Measurements from ENCODE around the gene CBX2.
A peak's percentile ranks its signal among the peaks of the same experiment; 100 is the strongest.

Gene CBX2

DNA sequence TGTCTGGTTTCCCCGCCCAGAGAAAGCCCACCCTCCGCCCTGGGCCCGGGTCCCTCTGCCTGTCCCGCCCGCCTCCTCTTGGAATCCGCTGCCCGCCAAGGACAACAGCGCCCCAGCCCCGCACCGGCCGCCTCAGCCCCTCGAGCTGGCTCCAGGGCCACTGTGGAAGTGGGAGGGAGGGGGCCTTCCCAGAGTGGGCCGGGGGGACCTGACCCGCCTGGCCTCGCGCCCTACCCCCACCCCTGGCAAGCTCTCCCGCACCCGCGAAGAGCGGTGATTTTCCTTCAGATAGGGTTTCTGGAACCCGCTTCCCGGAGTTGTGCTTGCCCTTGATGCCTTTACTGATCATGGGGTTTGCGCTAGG is 21.2 kb downstream of the CBX2 start:
- FAIRE-seq (no peak), DNase-seq (ENCODE audit: low spot score) (no peak)

DNA sequence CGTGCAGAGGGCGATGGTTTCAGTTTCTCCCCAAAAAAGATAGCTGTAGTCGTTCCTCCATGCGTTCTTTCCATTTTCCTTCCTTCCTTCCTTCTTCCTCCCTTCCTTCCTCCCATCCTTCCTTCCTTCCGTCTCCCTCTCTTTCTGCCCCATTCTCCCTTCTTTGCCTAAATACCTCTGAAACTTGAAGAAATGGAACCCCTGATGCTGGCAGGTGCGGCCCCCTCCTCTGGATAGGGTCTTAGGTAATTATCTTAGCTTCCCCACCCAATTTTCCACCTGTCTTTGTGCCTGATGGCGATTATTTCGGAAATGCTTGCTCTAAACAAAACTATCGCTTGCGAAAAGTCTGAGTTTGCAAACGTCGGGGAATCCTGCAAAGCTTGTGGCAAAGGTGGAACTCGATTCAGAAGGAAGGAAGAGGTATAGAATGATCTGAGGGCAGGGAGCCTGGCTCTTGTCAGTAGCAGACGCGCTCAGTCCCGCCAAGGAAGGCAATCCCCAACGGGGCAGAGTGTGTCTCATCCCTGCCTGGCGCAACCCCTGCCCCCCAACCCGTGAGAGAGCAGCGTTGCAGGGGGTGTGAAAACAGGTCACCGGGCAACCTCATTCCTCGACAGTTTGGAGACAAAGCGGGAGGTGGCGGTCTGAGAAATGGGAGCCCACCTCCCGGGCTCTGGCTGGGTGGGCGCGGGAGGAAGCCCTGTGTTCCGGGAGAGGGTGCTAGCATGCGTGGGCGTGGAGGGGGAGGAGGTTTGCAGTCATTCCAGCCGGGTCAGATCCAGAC is 21.8 kb downstream of the CBX2 start:
- FAIRE-seq = peak; percentile 74
- no peak for DNase-seq (ENCODE audit: low spot score)

DNA sequence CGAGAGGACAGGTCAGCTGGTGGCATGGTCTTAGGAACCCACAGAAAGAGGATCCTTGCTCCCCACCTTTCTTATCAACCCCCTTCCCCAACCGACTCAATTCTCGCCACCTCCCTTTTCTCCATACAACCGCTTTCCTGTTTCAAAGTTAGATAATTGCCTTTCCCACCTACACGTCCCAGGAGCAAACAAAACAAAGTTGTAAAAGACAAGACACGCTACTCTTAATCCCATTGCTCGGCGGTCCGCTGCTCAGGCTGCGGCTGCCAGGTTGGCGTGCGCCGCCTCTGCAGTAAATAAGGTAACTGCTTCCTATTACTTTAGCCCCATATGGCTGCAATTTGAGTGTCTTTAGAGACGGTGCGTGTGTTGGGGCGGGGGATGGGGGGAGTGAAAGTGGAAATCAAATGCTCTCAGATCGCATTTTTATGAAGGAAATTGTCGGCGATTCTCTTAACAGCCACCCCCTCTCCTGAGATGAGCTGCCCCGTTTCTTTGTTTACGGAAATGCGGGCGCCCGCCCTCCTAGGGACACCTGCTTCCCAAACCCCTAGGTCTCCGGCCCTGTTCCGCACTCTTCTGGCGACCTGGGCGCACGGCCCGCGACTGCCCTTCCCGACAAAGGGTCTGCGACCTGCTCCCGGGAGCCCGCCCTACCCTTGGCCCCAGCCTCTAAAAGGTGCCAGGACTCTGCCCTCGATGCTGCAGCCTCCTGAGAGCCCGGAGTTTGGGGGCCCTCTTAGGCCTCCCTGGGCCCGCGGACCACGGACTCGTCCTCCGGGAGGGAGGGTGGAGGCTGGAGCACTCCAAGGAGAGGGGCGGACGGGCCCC is 22.6 kb downstream of the CBX2 start:
- FAIRE-seq = no peak

DNA sequence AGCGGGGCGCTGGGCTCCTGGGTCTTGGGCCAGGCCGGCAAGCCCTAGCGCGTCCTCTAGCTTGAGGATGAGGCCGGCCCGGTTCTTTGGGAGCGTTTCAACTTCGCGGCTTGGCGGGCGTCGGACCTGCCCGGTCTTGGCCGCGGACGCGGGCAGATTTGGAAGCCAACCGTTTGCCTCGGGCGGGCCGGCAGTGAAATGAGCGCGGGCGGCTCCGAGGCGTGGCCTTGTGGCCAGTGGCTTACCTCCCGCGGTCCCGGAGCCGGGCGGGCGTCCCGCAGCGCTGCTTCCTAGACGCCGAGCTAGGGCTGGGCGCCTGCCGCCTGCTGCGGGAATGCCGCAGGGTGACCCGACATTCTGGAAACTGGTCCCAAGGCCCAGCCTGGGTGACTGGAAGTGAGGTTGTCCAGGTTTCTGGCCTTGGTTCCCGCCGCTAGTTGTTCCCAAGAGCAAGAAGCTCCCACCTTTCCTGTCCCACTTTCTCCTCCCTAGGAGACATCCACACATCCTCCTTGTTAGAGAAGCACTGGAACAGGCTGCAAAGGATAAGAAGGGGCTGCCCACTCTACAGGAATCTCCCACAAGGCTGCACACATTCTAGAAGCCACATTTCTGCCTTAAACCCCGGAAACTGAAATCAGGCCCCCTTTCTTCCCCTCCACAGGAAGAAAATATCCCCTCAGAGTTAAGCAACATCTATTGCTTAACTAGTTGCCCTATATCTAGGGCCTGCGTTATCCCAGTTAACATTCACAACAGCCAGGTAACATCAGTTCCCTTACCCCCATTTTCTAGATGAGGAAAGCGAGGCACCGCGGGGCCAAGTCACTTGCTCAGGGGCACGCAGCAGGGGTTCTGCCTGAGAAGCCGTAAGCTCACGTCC is 23.4 kb downstream of the CBX2 start:
- FAIRE-seq (no peak), DNase-seq (ENCODE audit: low spot score) (peak; percentile 36)

More for the DNA sequence above, 22.6 kb downstream of the CBX2 start:
- peak; percentile 69 for DNase-seq (ENCODE audit: low spot score)

DNA sequence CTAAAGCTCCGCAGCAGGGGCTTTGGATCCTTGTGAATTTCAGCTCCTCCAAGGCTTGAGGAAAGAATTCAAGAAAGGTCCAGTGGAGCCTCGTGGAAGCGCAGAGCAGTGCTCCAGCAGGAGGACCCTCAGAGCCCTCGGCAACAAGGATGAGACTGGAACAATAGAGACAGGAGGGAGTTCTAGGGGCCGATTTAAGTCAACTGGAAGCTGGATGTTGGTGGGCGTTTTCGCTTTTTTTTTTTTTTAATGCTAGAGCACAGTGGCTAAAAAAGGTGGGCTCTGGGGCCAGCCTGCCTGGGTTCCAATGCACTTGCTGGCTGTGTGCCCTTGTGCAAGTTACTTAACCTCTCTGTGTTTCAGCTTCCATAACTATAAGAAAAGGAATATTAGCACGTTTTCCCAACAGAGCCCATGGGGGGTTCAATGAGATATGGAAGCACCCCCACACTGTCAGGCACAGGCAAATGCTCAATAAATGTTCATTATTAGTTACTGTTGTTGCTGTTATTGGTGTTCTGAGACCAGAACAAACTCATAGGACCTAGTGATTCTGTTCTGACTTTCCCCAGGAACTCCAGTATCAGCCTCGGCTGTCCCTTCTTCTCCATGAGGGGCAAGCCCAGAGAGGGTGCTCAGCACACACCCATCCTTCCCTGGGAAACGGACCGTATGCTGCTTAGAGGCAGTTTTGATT is 24.2 kb downstream of the CBX2 start:
- no peak for DNase-seq (ENCODE audit: low spot score)
- no peak for FAIRE-seq

DNA sequence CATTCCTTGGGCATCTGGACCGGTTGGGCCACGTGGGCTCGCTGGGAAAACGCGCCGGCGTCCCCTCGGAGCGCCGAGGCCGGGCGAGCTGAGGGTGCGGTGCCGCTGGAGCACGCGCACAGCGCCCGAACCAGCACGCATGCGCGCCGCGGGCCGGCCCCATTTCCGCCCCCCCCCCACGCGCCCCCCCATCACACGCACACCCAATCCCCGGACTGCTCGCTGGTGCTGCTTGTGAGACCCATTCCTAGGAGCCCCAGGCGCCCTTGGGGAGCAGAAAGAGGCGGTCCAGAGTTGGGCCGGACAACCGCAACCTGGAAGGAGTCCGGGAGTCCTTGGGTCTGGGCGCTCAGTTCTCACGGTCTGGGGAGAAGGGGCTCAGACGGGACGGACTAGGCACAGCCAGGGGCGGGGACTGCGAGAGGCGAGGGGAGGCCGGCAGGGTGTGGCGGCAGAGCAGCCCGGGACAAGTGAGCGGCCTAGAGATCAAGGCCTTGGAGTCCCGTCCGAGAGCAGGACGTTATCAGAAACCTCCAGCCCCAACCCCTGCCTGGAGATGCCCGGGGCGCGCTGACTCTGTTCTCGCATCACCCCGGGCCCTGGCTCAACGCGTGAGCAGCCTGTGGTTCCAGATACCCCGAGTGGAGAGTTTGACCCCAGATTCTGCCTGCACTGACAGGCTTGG is 24.9 kb downstream of the CBX2 start:
- FAIRE-seq (no peak), DNase-seq (ENCODE audit: low spot score) (no peak)

DNA sequence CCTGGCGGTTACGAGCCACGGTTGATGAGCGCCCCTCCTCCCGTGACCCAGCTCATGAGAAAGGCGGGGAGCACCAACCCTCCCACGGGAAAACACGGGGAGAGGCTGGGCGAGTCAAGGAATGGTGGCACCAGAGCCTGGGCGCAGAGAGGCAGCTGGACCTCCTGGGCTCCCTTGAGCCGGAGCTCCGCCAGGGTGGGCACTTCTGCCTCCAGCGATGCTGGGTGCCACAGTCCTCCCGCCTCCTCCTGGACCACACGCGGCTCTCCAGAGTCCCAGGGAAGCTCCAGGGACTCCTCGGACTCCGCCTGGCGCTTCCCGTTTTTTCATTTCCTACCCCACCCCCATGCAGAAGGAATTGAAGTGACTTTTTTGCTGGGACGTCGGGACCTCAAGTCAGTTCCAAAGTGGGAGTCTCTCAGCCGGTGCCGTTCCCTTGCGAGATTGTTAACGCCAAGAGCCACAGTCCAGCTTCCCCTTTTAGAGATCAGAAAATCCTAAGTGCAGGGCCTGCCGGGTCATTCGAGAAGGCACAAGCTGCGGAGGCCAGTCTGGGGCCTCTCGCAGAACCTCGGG is 25.6 kb downstream of the CBX2 start:
- FAIRE-seq = no peak
- DNase-seq (ENCODE audit: low spot score) = no peak

DNA sequence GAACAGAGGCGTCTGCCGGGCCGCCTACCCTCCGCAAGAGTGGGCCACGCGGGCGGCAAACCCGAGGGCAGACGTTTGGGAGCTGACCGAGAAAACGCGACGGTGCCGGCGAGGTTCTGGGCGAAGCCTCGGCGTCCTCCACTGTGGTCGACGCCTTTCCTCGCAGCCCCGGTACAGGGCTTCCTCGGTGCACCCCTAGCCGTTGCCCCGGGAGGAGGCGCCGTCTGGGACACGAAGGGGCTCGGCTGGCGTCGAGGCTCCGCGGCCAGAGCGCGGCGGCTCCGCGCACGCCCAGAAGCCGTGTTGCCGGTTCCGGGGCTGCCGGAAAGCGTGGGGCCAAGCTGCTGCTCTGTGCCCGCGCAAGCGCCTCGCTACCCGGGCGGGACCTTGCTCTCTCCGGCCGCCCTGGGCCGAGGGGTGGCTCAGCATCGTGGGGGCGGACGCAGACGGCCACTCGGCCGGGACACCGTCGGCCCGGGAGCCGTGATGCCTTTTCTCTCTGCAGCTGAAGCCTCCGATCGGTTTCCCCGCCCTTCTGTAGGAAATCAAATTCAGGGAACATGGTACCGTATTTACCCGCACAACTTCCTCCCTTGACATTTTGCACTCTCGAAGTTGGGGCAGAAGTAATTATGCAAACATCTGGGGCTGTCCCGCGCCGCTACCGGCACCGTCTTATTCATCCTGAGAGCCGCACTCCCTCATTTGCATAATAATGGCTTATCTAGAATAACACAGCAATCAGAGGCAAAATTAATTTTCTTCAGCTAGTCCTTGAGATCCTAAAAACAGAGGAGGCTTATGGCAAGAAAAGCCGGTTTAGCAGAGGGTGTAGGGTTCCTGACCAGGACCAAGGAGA is 26.3 kb downstream of the CBX2 start:
- no peak for FAIRE-seq
- DNase-seq (ENCODE audit: low spot score) = no peak

DNA sequence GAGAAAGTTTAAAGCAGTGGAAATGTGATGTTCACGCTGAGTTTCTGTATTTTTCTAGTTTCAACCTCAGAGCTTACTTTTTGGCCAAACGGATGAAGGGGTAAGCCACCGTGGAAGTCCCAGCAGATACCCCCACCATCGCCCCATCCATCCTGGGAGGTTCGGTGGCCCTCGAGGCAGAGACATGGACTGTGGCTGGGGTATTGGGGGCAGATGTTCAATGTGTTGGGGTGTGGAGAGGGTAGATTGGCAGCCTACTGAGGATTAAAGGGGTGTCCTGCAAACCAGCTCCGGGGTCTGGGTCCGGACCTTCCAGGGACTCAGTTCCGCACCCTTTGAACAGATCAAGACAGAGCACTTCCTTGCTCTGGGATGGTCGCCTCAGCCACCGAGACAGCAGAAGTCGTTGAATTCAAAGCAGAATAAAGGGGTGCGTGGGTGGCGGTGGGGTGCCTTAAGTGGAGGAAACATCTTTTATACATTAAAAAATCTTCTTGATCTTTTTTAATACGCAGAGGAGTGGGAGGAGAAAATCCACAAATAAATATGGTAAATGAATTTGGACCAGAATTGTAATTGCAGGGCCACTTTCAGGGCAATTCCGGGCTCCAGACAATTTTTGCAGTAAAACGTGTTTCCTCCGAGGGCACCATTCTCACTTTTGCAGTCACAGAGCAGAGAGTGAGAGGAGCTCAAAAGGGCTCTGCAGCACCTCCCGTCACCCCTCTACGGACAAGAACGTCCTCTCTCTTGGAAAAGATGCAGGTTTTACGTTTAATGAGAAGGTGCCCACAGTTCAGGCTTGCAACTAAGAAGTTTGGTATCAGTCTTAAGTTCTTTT is 27.1 kb downstream of the CBX2 start:
- DNase-seq (ENCODE audit: low spot score) (no peak), FAIRE-seq (no peak)

DNA sequence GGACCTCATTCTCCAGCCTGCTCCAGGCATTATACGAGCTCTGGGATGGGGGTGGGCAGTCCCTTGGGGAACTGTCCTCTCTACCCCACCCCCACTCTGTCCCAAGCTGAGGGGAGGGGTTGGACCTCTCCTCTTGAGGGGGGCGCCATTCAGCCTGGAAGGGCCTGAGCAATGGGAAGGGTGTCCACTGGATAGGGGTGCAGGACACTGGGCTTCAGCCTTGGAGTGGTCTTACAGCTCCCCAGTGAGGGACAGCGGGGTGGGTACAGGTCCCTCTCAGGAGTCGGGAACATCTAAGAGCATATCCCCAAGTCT is 28.5 kb downstream of the CBX2 start:
- FAIRE-seq (no peak), DNase-seq (ENCODE audit: low spot score) (no peak)

DNA sequence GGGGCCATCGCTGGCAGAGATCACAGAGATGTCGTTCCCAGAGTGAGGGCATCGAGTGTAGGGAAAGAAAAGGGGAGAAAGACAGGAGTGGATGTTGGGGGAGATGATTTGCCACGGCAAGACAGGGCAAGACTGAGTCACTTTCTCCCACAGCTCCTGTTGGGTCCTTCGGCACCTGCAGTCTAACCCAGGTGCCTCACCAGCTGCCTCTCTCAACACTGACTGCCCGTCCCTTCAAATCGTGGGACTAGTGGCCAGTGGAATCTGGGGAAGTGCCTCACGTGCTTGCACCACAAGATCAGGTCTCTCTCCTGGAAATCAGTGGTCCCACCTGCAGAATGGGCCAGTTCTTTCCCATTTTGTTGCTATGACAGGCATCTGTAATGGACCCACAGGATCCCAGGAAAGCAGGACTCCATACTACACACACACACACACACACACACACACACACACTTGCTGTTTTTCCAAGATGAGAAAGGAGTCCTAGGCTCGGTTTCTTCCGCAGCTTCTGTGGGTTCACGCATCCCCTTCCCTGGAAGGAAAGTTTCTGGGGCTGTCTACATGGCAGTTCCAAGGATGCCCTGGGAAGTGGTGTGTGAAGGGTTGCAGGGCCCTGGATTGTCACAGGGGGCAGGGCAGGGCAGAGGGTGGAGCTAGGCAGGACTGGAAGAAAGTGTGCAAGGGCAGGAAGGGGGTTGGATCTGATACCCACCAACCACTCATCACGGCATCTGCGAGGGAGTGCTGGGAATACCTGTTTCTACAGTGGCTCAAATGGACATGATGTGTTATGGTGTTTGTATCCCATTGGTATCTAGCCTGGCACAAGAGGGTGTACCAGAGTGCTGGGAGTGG is 29.1 kb downstream of the CBX2 start:
- peak; percentile 27 for FAIRE-seq
- DNase-seq (ENCODE audit: low spot score) = no peak

DNA sequence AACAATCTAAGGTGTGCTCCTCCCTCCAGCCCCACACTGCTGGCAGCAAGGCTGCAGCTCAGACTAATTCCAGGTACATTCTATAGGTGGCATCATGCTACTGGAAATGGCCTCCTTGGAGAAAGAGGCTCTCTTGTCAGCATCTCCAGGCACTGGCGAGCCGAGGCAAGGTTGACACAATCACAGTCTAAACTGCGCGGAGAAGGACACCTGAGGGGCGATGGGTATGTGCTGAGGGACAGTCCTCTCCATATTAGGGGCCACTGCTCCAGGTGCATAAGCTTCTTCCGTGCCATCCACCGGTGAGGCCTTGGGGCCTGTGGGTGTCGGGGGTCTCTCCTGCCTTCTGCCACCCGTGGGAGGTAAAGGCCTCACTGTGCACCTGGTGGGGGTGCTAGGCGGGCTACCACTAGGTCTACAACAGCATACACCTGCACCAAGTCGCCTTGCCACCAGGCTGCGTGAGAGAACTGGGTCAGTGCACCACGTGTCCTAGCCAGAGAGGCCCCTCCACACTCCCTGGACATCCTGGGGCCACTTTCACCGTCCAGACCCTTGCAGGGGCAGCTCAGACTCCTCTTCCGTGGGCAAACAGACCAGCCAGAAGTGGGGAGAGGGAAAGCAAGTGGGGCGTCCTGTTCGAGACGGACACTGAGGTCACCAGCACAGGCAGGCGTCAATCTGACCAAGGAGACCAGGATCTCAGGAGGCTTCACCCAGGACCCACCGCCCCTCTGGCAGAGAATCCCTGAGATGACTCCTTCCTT is 31.0 kb downstream of the CBX2 start:
- peak; percentile 46 for DNase-seq (ENCODE audit: low spot score)
- FAIRE-seq = peak; percentile 48

DNA sequence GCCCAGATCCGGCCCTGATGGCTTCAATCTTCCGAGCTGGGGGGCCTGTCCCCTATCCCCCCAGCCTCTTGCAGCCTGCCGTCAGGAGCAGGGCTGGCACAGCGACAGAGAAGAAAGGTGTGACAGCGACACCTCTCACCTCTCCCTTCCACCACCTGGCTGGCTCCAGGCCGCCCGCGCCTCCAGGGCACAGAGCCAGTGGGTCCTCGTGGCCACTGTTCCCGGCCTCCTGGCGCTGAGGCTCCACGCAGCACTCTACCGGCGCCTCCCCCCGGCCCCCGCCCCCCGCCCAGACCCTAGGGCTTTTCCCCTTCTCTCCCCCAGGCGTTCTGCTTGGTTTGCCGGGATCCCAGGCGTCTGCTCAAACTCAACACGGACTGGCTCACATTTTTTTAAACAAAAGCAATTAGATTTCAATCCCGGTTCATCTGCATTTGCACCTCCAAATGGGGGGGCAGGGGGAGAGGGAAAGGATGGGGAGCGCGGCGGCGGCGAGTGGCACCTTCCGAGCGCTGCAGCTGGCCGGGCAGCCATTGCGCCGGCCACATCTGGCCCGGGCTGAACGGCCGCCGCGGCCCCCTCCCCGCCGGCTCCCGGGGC is 31.7 kb downstream of the CBX2 start:
- no peak for DNase-seq (ENCODE audit: low spot score)
- no peak for FAIRE-seq

DNA sequence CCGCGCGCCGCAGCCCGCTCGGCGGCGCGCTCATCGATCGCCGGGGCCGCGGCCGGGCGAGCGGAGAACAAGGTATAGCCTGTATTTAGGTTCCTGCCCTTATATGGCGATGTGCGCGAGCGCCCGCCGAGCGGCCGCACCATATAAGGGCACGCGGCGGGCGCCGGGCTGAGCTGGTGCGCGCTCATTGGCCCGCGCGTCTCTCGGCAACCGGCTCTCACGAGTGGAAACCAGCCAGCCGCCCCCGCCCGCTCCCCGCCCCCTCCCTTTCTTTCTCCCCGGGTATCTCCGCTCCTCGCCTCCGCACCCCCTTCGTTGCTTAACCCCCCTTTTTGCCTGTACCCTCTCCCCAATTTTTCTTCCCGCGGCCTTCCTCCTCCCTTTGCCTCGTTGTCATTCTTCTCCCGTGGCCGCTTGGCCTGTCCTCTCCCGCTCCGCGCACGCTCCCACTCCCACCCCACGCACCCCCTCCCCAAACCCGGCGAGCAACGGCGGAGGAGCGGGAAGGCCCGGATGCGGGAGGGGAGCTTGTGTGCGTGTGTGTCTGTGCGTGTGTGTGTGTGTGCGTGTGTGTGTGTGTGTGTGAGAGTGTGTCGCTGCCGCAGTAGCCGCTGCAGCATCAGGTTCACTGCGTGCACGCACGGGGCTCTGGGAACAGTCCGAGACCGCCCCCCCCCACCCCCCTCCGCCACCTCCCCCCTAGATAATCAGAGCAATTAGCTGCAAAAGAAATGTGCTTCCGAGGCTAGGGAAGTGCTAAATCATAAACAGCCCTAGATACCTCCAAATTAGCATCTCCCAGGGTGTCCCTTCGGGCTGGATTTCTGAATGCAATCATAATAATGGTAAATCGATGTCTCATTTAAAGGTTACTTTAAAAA is 32.4 kb downstream of the CBX2 start:
- DNase-seq (ENCODE audit: low spot score) (no peak), FAIRE-seq (peak; percentile 67)
